IMR-90 (cell line): ENCODE results near the gene DCAF6.

Experiments used
- FOS ChIP-seq: fragments of 150-350 bp; IDR thresholded peaks from 2 replicates; pipeline ENCODE4 v1.6.1; 2016; ENCODE audit warnings: low read depth, low read length
- MAZ ChIP-seq: IDR thresholded peaks from 2 replicates; pipeline ENCODE4 v1.6.1; 2012; ENCODE audit warnings: low read depth, mild to moderate bottlenecking, low read length, improper control_type of control experiment, moderate library complexity, borderline replicate concordance
- RAD21 ChIP-seq: IDR thresholded peaks from 2 replicates; pipeline ENCODE4 v1.6.1; 2012; ENCODE audit warnings: low read length, improper control_type of control experiment
- RFX5 ChIP-seq: IDR thresholded peaks from 2 replicates; pipeline ENCODE4 v1.8.0; 2012; ENCODE audit warnings: low read depth, mild to moderate bottlenecking, low read length, moderate library complexity
- TF ChIP-seq, protein P1 (sequence below): conservative IDR thresholded peaks from 2 replicates; pipeline ENCODE4 v1.5.1; 2012; ENCODE audit warnings: mild to moderate bottlenecking, low read depth, low read length, improper control_type of control experiment
- TF ChIP-seq, protein P2 (sequence below): fragments of 150-350 bp; IDR thresholded peaks from 2 replicates; pipeline ENCODE4 v1.6.1; 2017; ENCODE audit warnings: mild to moderate bottlenecking, antibody characterized with exemption, low read length, low read depth
- TF ChIP-seq, protein P3 (sequence below): fragments of 150-350 bp; IDR thresholded peaks from 2 replicates; pipeline ENCODE4 v1.6.1; 2016; ENCODE audit warnings: low read depth, mild to moderate bottlenecking, low read length, moderate library complexity, borderline replicate concordance

DNA sequence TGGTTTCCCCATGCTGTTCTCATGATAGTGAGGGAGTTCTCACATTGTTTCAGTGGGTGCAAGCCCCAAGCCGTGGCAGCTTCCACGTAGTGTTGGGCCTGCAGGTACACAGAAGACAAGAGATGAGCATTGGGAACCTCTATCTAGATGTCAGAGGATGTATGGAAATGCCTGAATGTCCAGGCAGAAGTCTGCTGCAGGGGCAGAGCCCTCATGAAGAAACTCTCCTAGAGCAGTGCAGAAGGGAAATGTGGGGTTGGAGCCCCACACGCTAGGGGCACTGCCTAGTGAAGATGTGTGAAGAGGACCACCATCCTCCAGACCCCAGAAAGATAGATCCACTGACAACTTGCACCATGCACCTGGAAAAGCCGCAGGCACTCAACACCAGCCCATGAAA, 183.3 kb downstream of the DCAF6 start:
- TF ChIP-seq, protein P1, sequence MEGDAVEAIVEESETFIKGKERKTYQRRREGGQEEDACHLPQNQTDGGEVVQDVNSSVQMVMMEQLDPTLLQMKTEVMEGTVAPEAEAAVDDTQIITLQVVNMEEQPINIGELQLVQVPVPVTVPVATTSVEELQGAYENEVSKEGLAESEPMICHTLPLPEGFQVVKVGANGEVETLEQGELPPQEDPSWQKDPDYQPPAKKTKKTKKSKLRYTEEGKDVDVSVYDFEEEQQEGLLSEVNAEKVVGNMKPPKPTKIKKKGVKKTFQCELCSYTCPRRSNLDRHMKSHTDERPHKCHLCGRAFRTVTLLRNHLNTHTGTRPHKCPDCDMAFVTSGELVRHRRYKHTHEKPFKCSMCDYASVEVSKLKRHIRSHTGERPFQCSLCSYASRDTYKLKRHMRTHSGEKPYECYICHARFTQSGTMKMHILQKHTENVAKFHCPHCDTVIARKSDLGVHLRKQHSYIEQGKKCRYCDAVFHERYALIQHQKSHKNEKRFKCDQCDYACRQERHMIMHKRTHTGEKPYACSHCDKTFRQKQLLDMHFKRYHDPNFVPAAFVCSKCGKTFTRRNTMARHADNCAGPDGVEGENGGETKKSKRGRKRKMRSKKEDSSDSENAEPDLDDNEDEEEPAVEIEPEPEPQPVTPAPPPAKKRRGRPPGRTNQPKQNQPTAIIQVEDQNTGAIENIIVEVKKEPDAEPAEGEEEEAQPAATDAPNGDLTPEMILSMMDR = no peak
- TF ChIP-seq RFX5 (no peak), RAD21 (no peak), MAZ (no peak), FOS (no peak)
- TF ChIP-seq, protein P2, sequence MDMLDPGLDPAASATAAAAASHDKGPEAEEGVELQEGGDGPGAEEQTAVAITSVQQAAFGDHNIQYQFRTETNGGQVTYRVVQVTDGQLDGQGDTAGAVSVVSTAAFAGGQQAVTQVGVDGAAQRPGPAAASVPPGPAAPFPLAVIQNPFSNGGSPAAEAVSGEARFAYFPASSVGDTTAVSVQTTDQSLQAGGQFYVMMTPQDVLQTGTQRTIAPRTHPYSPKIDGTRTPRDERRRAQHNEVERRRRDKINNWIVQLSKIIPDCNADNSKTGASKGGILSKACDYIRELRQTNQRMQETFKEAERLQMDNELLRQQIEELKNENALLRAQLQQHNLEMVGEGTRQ = no peak
- TF ChIP-seq, protein P3, sequence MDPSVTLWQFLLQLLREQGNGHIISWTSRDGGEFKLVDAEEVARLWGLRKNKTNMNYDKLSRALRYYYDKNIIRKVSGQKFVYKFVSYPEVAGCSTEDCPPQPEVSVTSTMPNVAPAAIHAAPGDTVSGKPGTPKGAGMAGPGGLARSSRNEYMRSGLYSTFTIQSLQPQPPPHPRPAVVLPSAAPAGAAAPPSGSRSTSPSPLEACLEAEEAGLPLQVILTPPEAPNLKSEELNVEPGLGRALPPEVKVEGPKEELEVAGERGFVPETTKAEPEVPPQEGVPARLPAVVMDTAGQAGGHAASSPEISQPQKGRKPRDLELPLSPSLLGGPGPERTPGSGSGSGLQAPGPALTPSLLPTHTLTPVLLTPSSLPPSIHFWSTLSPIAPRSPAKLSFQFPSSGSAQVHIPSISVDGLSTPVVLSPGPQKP = no peak
